B cell (primary cell): ENCODE data around the gene C1orf198. TPM values are rescaled to one million over a fixed set of nuclear protein-coding genes. Genes with fewer than 3 reads are reported as not detected.

Source experiments
- ATAC-seq: fragments of 200-7000 bp; cut with Tn5 transposase; one replicate; pipeline ENCODE4 v1.10.0; 2021; ENCODE audit warnings: low read depth, mild to moderate bottlenecking, moderate number of reproducible peaks, moderate library complexity
- CTCF ChIA-PET: fragments of 350-600 bp; sonication (Branson Sonifier 250); formaldehyde crosslinking; loops from one replicate; lab custom pipeline; 2021; ENCODE audit warnings: antibody characterized with exemption, inconsistent platforms; lab: Charles Lee
- POLR2A ChIA-PET: fragments of 350-600 bp; sonication (Branson Sonifier 250); formaldehyde crosslinking; loops from one replicate; lab custom pipeline; 2021; ENCODE audit warnings: antibody characterized with exemption; lab: Charles Lee
- DNase-seq: peaks from one replicate; pipeline ENCODE4 v3.0.0; 2013
- H2AFZ ChIP-seq: 2 replicates; pipeline ENCODE4 v1.6.1; 2012; ENCODE audit warnings: mild to moderate bottlenecking, low read depth, low read length; ENCODE audit not compliant: insufficient read depth, poor library complexity, severe bottlenecking
- H3K27ac ChIP-seq, 2 donors: 1 replicate in 1 of 2; 2 replicates in 1 of 2; pipeline ENCODE4 v1.5.1; 2012 to 2013; ENCODE audit warnings: low read length in 2 of 2, mild to moderate bottlenecking in 2 of 2, moderate library complexity in 1 of 2
- H3K27me3 ChIP-seq, 4 experiments: fragments of 200-600 bp in 1 of 4; sonication (generic) in 1 of 4; replicated peaks in 1 of 4; 1 replicate in 2 of 4; 2 replicates in 2 of 4; pipeline versions ENCODE4 v1.6.1 to v1.7.0; 2013 to 2016; ENCODE audit warnings: low read length in 3 of 4, mild to moderate bottlenecking in 2 of 4, mixed read lengths in 1 of 4, moderate library complexity in 1 of 4; ENCODE audit not compliant: insufficient read depth in 4 of 4, control insufficient read depth in 3 of 4; ENCODE audit errors: control extremely low read depth in 1 of 4
- H3K36me3 ChIP-seq, 2 experiments: replicated peaks in 1 of 2; 1 replicate in 1 of 2; 2 replicates in 1 of 2; pipeline versions ENCODE4 v1.6.1 to v1.7.1; 2013; ENCODE audit warnings: low read length in 1 of 2; ENCODE audit not compliant: insufficient read depth in 2 of 2, control insufficient read depth in 1 of 2; ENCODE audit errors: control extremely low read depth in 1 of 2, extremely low read depth in 1 of 2
- H3K4me1 ChIP-seq, 2 donors: fragments of 200-600 bp in 1 of 2; sonication (generic) in 1 of 2; 1 replicate in 1 of 2; 2 replicates in 1 of 2; pipeline versions ENCODE4 v1.5.1 to v1.6.1; 2013 to 2017; ENCODE audit warnings: low read length in 2 of 2; ENCODE audit not compliant: control insufficient read depth in 2 of 2, insufficient read depth in 2 of 2
- H3K4me2 ChIP-seq: replicated peaks from 2 replicates; pipeline ENCODE3; 2012; ENCODE audit warnings: mild to moderate bottlenecking, low read depth, low read length; ENCODE audit not compliant: poor library complexity, severe bottlenecking
- H3K4me3 ChIP-seq, 5 experiments: fragments of 200-600 bp in 1 of 5; sonication (generic) in 1 of 5; 1 replicate in 3 of 5; 2 replicates in 2 of 5; pipeline versions ENCODE4 v1.5.1 to v1.7.0; 2011 to 2016; ENCODE audit warnings: low read length in 4 of 5, mild to moderate bottlenecking in 4 of 5, low read depth in 2 of 5, control low read depth in 1 of 5, moderate library complexity in 1 of 5; ENCODE audit not compliant: insufficient read depth in 1 of 5; ENCODE audit errors: control extremely low read depth in 1 of 5, extremely low read depth in 1 of 5
- H3K79me2 ChIP-seq: fragments of 200-600 bp; sonication (generic); one replicate; pipeline ENCODE4 v1.6.0; 2016; ENCODE audit warnings: low read length; ENCODE audit not compliant: control insufficient read depth, insufficient read depth
- H3K9ac ChIP-seq: fragments of 200-600 bp; sonication (generic); 2 replicates; pipeline ENCODE4 v1.6.1; 2017; ENCODE audit warnings: mild to moderate bottlenecking, low read length, moderate library complexity
- H3K9me3 ChIP-seq, 3 donors: one replicate each; pipeline versions ENCODE4 v1.6.1 to v1.7.1; 2013; ENCODE audit warnings: low read length in 2 of 3; ENCODE audit not compliant: control insufficient read depth in 2 of 3, insufficient read depth in 1 of 3; ENCODE audit errors: control extremely low read depth in 1 of 3
- H4K20me1 ChIP-seq: 2 replicates; pipeline ENCODE4 v1.6.0; 2012; ENCODE audit warnings: mild to moderate bottlenecking, low read length; ENCODE audit not compliant: insufficient read depth, control insufficient read depth, poor library complexity, severe bottlenecking
- H3K27ac Mint-ChIP-seq: one replicate; pipeline ENCODE4 v1.8.0; 2021; ENCODE audit warnings: mixed read lengths
- H3K27me3 Mint-ChIP-seq: one replicate; pipeline ENCODE4 v1.8.0; 2021; ENCODE audit warnings: mixed read lengths
- H3K4me1 Mint-ChIP-seq: one replicate; pipeline ENCODE4 v1.8.0; 2021; ENCODE audit warnings: mixed read lengths
- H3K4me3 Mint-ChIP-seq: one replicate; pipeline ENCODE4 v1.8.0; 2021; ENCODE audit warnings: mixed read lengths
- H3K9me3 Mint-ChIP-seq: one replicate; pipeline ENCODE4 v1.8.0; 2022; ENCODE audit warnings: mixed read lengths; ENCODE audit not compliant: insufficient read depth
- CTCF ChIP-seq: fragments of 200-600 bp; IDR thresholded peaks from one replicate; pipeline ENCODE4 v1.8.0; 2022; ENCODE audit warnings: antibody characterized with exemption, mild to moderate bottlenecking
- EZH2 ChIP-seq: IDR thresholded peaks from 2 replicates; pipeline ENCODE4 v1.6.1; 2012; ENCODE audit warnings: borderline replicate concordance, low read depth, mild to moderate bottlenecking, moderate library complexity, low read length; ENCODE audit not compliant: insufficient read depth, poor library complexity, severe bottlenecking
- WGBS: methylation state at CpG from one replicate; pipeline ENCODE4 v1.1.5; 2013; ENCODE audit warnings: missing lambda C conversion rate; ENCODE audit not compliant: insufficient coverage; 5-methylcytosine and 5-hydroxymethylcytosine counted together
- intact Hi-C: fragments of 100-400 bp; cut with micrococcal nuclease; formaldehyde crosslinking; loops from one replicate; pipeline ENCODE4 v1.10.0; 2022
- polyA plus RNA-seq: library from polyadenylated mRNA; depleted of rRNA; stranded (reverse); fragments of >200 nt; gene quantifications from 2 replicates; pipeline ENCODE4 v1.2.3, GENCODE V29; 2012
- small RNA-seq: library from RNA; depleted of rRNA; stranded (forward); fragments of <200 nt; gene quantifications from one replicate; pipeline ENCODE3, GENCODE V24; 2012; ENCODE audit warnings: low replicate concordance, low read depth; ENCODE audit not compliant: insufficient read length
- total RNA-seq, 2 donors: library from RNA; stranded (reverse); fragments of 120-200 nt in 1 of 2; gene quantifications; 1 replicate in 1 of 2; 2 replicates in 1 of 2; pipeline versions ENCODE4 v1.2.3 to v1.2.4, GENCODE V29; 2013 to 2022

Gene C1orf198
- total and polyA plus RNA-seq, 2 donors (not counting 1 experiment from before 2014, with no cell fraction given): 1.0 to 6.6 TPM

GRCh38 chr1:230788561-230789275, 79.6 kb downstream of the C1orf198 start:
- TF ChIP-seq EZH2 (no peak), CTCF (no peak)
- WGBS: 92% methylated on average over 9 of the region's 10 CpGs
- intact Hi-C loops: no loop called here
- Histone ChIP-seq H3K4me3 (no peak overlapping the region), H3K9ac (no peak overlapping the region), H3K4me2 (no peak overlapping the region), H3K9me3 (peaks cover 0 to 6% (median 0%) of the 10 kb centered on the region in 3 donors), H3K4me1 (no peaks in the 10 kb centered on the region), H3K27ac (no peak overlapping the region), H2AFZ (no peak overlapping the region), H3K79me2 (no peaks in the 10 kb centered on the region), H3K27me3 (no peaks in the 10 kb centered on the region), H3K36me3 (no peaks in the 10 kb centered on the region), H4K20me1 (no peaks in the 10 kb centered on the region)
- ChIA-PET CTCF (no interaction called here), POLR2A (no interaction called here)
- Mint-ChIP-seq H3K4me3 (no peak overlapping the region), H3K9me3 (no peaks in the 10 kb centered on the region), H3K27ac (no peak overlapping the region), H3K4me1 (no peaks in the 10 kb centered on the region), H3K27me3 (peaks cover 21% of the 10 kb centered on the region)
- DNase-seq: no peak
- no peak for ATAC-seq

- no peak overlapping the region for H3K4me2 ChIP-seq
- CTCF ChIA-PET: no interaction called here
- DNase-seq (no peak), ATAC-seq (no peak)
- peaks cover 21% of the 10 kb centered on the region for H3K27me3 Mint-ChIP-seq
- H2AFZ ChIP-seq: no peak overlapping the region
- no peaks in the 10 kb centered on the region for H3K4me1 ChIP-seq
- H3K4me3 Mint-ChIP-seq: no peak overlapping the region
- no peak overlapping the region for H3K27ac ChIP-seq
- no peaks in the 10 kb centered on the region for H3K4me1 Mint-ChIP-seq
- no peaks in the 10 kb centered on the region for H3K36me3 ChIP-seq
- H3K27me3 ChIP-seq: no peaks in the 10 kb centered on the region
- WGBS: 75% methylated on average over 2 of the region's 7 CpGs
- H3K9me3 Mint-ChIP-seq: no peaks in the 10 kb centered on the region
- H3K9me3 ChIP-seq: peaks cover 0 to 6% (median 0%) of the 10 kb centered on the region in 3 donors
- no peaks in the 10 kb centered on the region for H4K20me1 ChIP-seq
- intact Hi-C loops: no loop called here
- no peak overlapping the region for H3K4me3 ChIP-seq
- no peaks in the 10 kb centered on the region for H3K79me2 ChIP-seq
- TF ChIP-seq CTCF (no peak), EZH2 (no peak)
- H3K9ac ChIP-seq: no peak overlapping the region
- no peak overlapping the region for H3K27ac Mint-ChIP-seq
- POLR2A ChIA-PET: no interaction called here
Measured at GRCh38 chr1:230787471-230787870, 80.8 kb downstream of the C1orf198 start.

Small RNA genes lying within 50 kb of the gene (small RNA-seq; reads per million reads assigned to genes)
- gene RN7SL837P (not detected), gene RNA5SP79 (not detected)

Other genes starting within 250 kb of the C1orf198 start
- gene COG2, start 226.0 kb downstream of the C1orf198 start, total RNA-seq: 36.9 and 42.5 TPM in 2 replicates
- gene COG2, start 226.0 kb downstream of the C1orf198 start, polyA plus RNA-seq: 16.5 and 17.0 TPM in 2 replicates
- gene AGT, start 154.4 kb downstream of the C1orf198 start, total RNA-seq: not detected in 2 replicates
- gene AGT, start 154.4 kb downstream of the C1orf198 start, polyA plus RNA-seq: not detected in 2 replicates
- not detected in 2 replicates for gene CAPN9, start 121.1 kb downstream of the C1orf198 start, total RNA-seq
- not detected in 2 replicates for gene CAPN9, start 121.1 kb downstream of the C1orf198 start, polyA plus RNA-seq
- gene TTC13, start 110.3 kb upstream of the C1orf198 start, total RNA-seq: 55.0 TPM in 2 replicates
- 33.9 and 39.8 TPM in 2 replicates for gene TTC13, start 110.3 kb upstream of the C1orf198 start, polyA plus RNA-seq
- 10.7 and 12.0 TPM in 2 replicates for gene ARV1, start 110.6 kb upstream of the C1orf198 start, total RNA-seq
- gene ARV1, start 110.6 kb upstream of the C1orf198 start, polyA plus RNA-seq: 11.6 and 11.9 TPM in 2 replicates
- gene FAM89A, start 171.7 kb upstream of the C1orf198 start, total RNA-seq: 5.6 and 6.1 TPM in 2 replicates
- 1.5 and 3.2 TPM in 2 replicates for gene FAM89A, start 171.7 kb upstream of the C1orf198 start, polyA plus RNA-seq